Spinal cord (tissue), 10 donors: ENCODE data around the gene ASXL3. TPM values are rescaled to one million over a fixed set of nuclear protein-coding genes. Genes with fewer than 3 reads are reported as not detected.

Experiments used
- DNase-seq, 6 donors: peaks; one replicate each; pipeline versions ENCODE4 v3.0.0 to v3.0.0-alpha.2; 2013 to 2015; ENCODE audit warnings: low spot score in 6 of 6, low read depth in 4 of 6
- H3K27ac ChIP-seq: one replicate; pipeline ENCODE4 v1.5.1; 2013; ENCODE audit warnings: low read depth, low read length, control low read depth
- H3K27me3 ChIP-seq: one replicate; pipeline ENCODE4 v1.6.1; 2013; ENCODE audit warnings: low read length; ENCODE audit not compliant: control insufficient read depth, insufficient read depth
- H3K36me3 ChIP-seq: one replicate; pipeline ENCODE4 v1.6.1; 2013; ENCODE audit warnings: low read length; ENCODE audit not compliant: control insufficient read depth, insufficient read depth
- H3K4me1 ChIP-seq: one replicate; pipeline ENCODE4 v1.6.1; 2013; ENCODE audit warnings: low read length; ENCODE audit not compliant: control insufficient read depth, insufficient read depth
- H3K4me3 ChIP-seq: one replicate; pipeline ENCODE4 v1.5.1; 2013; ENCODE audit warnings: low read depth, low read length, control low read depth
- H3K9me3 ChIP-seq: one replicate; pipeline ENCODE4 v1.6.1; 2013; ENCODE audit warnings: low read length; ENCODE audit not compliant: control insufficient read depth, insufficient read depth
- WGBS: methylation state at CpG from one replicate; pipeline ENCODE4 v1.1.5; 2013; ENCODE audit warnings: missing lambda C conversion rate; ENCODE audit not compliant: insufficient coverage; 5-methylcytosine and 5-hydroxymethylcytosine counted together
- polyA plus RNA-seq, 2 donors: library from polyadenylated mRNA; unstranded; fragments of 120-200 nt; gene quantifications; one replicate each; pipeline ENCODE4 v1.2.1, GENCODE V29; 2013; ENCODE audit not compliant: insufficient read length in 2 of 2
- total RNA-seq, 2 donors: library from RNA; depleted of rRNA in 1 of 2; stranded (reverse); fragments of 120-200 nt in 1 of 2; fragments of >200 nt in 1 of 2; gene quantifications; one replicate each; pipeline versions ENCODE4 v1.2.3 to v1.2.4, GENCODE V29; 2013 to 2014
- donor health status: healthy.

ASXL3 gene
- total and polyA plus RNA-seq, 4 donors: 12.1 to 34.2 (median 22.7) TPM

DNA sequence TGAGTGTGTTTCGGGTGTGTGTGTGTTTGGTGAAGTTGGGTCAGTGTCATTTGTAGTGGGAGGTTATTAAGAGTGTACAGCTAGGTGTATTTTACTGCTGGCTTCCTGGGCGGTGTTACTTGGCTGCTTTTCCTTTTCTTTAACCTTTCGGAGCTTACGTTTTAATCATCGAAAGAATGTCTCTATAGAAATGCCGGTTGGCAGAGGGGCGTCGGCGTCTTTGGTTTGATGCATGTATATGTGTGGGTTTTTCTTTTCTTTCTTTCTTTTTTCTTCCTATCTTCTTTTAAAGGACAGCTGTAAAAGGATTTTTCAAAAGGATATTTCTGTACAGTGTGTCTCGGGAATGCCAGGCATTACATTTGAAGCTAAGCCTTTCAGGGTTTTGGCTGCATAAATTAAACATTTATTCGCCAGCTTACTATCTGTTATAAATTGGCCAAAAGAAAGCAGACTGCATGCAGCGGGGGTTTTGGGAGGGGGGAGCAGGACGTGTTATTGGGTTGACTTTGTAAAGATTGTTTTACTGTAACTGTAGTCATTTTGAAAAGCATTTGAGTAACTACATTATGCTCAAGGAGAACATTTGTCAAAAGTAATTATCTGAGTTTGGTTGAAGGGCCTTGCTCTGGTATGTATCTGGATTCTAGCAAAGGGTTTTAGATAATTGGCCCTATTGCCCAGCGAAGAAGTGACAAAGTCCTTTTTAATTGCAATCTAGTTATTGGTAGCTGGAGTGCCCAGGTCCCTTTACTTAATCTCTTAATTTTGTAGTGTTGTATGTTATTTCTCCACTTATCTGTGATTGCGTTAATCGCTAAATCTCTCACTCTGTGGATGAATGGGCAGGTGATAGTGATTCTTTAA lies 1.6 kb downstream of the ASXL3 start:
- Histone ChIP-seq H3K27ac (peak overlapping the region; percentile 92), H3K9me3 (no peaks in the 10 kb centered on the region), H3K27me3 (no peaks in the 10 kb centered on the region), H3K4me1 (no peaks in the 10 kb centered on the region), H3K4me3 (peak overlapping the region; percentile 82), H3K36me3 (no peaks in the 10 kb centered on the region)
- DNase-seq: peak in 2 of 6 donors; percentile 60 to 71
- 8% methylated on average over 6 of the region's 16 CpGs for WGBS

DNA sequence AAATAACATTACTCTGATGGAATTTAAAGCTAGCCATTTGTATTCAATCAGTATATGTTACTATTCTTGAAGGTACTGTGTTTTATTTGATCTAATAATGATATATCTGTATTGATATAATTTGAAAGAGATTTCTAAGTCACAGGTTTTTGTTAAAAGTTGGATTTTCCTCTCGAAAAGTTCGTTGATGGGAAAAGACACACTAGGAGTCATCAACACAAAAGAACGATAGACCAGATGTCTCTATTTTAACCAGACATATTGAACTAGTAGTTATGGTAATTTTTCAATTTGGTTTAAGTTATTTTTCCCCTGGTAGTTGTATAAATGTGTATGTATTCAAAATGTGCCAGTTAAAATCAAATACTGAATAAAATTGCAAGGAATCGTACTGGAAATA lies 2.5 kb downstream of the ASXL3 start:
- DNase-seq: peak in 2 of 6 donors; percentile 21 to 52
- WGBS: no CpG with 5 or more reads among the region's 4 CpGs
- Histone ChIP-seq H3K4me3 (peak overlapping the region; percentile 82), H3K9me3 (no peaks in the 10 kb centered on the region), H3K4me1 (no peaks in the 10 kb centered on the region), H3K36me3 (no peaks in the 10 kb centered on the region), H3K27me3 (no peaks in the 10 kb centered on the region), H3K27ac (peak overlapping the region; percentile 92)

DNA sequence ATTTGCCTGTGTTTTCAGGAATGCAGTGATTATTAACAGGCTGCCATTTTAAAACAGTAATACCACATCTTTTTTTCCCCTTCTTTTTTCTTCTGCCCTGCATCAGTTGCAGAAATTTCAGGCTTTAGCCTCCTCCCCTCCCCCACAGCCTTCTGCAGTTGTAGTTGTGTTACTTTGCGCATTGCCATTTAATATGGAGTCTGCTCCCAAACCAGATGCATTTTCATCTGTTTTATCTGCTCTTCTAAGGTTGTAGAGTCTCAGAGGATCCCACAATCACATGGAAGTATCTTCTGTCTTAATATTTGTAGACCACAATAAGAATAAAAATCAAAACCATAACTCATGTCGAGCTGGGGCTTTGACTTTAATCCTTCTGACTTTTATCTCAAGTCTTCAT lies 3.8 kb downstream of the ASXL3 start:
- H3K27ac ChIP-seq: peak overlapping the region; percentile 26

DNA sequence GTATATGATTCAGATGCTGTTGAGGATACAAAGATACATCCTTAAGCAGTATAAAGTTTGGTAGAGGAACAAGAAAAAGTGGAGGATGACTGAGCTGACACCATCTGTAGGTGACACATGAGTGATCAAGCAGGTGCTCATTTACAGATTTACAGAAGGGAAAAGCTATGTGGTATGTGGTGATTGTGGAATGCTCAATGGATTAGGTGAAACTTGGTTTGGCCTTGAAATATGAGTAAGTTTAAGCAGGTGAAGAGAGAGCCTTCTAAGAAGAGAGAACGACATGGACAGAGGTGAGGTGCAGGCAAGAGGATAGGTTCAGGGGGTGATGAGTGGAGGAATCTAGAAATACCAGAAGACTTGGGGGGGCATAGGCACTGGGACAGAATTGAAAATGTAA lies 5.9 kb downstream of the ASXL3 start:
- Histone ChIP-seq H3K4me1 (no peaks in the 10 kb centered on the region), H3K9me3 (no peaks in the 10 kb centered on the region), H3K36me3 (no peaks in the 10 kb centered on the region), H3K4me3 (no peak overlapping the region), H3K27me3 (no peaks in the 10 kb centered on the region), H3K27ac (no peak overlapping the region)
- DNase-seq: no peak
- 89% methylated on average over 1 of the region's 1 CpG for WGBS

More for the DNA sequence above, 3.8 kb downstream of the ASXL3 start:
- no peaks in the 10 kb centered on the region for H3K9me3 ChIP-seq
- DNase-seq: peak in 1 of 6 donors; percentile 89
- H3K4me1 ChIP-seq: no peaks in the 10 kb centered on the region
- peak overlapping the region; percentile 13 for H3K4me3 ChIP-seq
- H3K27me3 ChIP-seq: no peaks in the 10 kb centered on the region
- no CpG with 5 or more reads among the region's 2 CpGs for WGBS
- no peaks in the 10 kb centered on the region for H3K36me3 ChIP-seq

DNA sequence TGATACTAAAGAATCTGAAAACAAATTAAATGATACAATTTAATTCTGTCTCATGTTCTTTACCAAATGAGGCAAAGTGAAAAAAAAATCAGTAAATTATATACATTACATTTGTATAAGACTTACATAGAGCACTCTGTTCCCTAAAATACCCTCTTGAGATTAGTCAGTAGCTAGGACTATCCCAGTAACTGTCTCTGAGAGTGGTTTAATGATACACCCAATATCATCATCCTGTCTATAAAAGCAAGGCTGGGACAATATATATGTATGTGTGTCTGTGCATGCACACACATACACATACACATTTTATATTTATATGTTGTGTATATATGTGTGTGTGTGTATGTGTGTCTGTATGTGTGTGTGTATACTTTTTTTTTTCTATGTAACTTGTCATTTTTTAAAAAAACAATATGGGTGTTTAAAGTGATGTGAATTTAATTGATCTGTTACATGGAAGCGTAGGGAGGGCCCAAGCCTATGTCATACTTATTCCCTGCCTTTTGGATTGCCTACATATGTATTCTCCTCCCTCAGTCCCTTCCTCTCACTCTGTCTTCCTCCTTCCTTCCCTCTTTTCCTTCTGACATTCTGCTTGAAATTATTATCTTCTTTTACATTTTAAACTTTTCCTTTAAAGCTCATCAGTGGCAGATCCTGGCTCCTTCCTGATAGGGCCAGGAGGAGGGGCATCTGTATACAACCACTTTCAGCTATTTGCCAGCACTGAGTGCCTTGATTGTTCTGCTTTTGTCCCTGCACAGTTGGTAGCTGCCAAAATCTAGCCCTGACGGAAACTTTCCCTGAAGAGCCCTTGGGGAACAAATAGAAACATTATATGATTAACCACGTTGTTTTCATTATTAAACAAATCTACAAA lies 6.8 kb downstream of the ASXL3 start:
- Histone ChIP-seq H3K27me3 (no peaks in the 10 kb centered on the region), H3K9me3 (no peaks in the 10 kb centered on the region), H3K36me3 (no peaks in the 10 kb centered on the region), H3K4me1 (no peaks in the 10 kb centered on the region), H3K27ac (peak overlapping the region; percentile 35), H3K4me3 (no peak overlapping the region)
- DNase-seq: peak in 2 of 6 donors; percentile 62 to 63
- WGBS: no CpG with 5 or more reads among the region's 3 CpGs

DNA sequence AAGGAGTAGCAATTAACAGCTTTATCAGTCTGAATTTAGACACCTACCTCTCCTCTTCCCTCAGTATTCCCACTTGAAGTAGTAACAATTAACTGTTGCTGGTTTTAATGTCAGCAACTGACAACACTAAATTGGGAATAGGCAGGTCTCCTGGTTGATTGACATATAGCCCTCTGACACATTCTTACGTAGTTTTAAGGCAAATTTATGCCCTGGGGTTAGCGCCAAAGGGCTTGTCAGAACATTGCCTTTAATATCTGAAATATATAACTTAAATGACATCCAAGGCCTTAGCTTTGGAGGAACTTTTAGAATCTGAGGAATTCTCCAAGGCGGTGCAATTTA lies 7.4 kb downstream of the ASXL3 start:
- Histone ChIP-seq H3K27ac (peak overlapping the region; percentile 35), H3K36me3 (no peaks in the 10 kb centered on the region), H3K9me3 (no peaks in the 10 kb centered on the region), H3K4me3 (no peak overlapping the region), H3K4me1 (no peaks in the 10 kb centered on the region), H3K27me3 (no peaks in the 10 kb centered on the region)
- DNase-seq: no peak
- WGBS: no CpG with 5 or more reads among the region's 3 CpGs

DNA sequence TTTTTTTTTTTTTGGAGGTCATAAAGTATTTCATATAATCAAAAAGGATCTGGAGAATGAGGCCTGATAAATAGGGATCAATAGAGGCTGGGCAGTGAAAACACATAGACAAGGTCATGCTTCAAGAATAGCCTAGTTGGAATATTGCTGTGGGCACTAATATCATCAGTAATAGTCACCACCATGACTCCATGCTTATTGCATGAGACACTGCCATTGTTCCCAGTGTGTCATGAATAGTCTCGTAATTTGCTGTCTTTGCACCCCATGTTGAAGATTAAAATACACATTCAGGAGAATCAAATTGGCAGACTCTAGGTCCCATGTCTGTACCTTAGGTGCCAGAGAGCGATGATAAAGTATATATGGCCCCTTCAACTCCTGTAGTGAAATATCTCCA lies 10.3 kb downstream of the ASXL3 start:
- Histone ChIP-seq H3K36me3 (no peaks in the 10 kb centered on the region), H3K4me1 (no peaks in the 10 kb centered on the region), H3K4me3 (no peak overlapping the region), H3K9me3 (no peaks in the 10 kb centered on the region), H3K27ac (no peak overlapping the region), H3K27me3 (no peaks in the 10 kb centered on the region)
- WGBS: 100% methylated on average over 1 of the region's 2 CpGs
- no peak for DNase-seq

DNA sequence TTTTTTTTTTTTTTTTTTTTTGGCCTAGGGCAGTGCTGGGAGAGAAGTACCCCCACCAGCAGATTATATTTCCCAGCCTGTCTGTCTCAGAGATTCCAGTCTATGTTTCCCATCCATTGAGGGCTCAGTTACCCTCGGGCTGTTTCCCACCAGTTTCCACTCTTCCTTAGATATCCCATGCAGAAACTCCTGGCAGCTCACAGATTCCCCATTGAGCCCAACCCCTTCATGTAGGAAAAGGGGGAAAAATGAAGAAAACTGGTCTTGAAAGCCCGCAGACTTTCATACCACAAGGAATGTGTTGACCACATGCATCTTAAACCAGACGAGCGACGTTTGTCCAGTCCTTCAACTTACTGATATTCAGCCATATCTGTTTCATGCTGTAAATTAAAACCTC lies 15.2 kb downstream of the ASXL3 start:
- no CpG with 5 or more reads among the region's 5 CpGs for WGBS
- no peaks in the 10 kb centered on the region for H3K4me1 ChIP-seq
- H3K36me3 ChIP-seq: no peaks in the 10 kb centered on the region
- no peak overlapping the region for H3K4me3 ChIP-seq
- no peak for DNase-seq
- H3K27me3 ChIP-seq: no peaks in the 10 kb centered on the region
- no peak overlapping the region for H3K27ac ChIP-seq
- no peaks in the 10 kb centered on the region for H3K9me3 ChIP-seq

DNA sequence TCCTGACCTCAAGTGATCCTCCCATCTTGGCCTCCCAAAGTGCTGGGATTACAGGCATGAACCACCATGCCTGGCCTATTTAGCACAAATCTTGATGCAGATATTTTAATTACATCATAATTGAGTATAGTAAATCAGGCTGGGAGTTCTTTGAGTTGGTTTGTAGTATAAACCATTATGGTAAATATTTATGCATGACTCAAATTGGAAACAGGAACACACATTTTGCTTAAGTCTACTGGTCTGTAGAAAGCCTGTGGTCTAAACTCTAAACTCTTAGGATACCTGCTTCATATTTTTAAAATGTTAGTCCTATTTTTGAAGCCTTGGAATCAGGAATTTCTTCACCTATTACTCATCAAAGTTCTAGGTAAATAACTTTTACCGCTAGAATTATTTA lies 16.8 kb downstream of the ASXL3 start:
- Histone ChIP-seq H3K9me3 (no peaks in the 10 kb centered on the region), H3K4me3 (no peak overlapping the region), H3K27ac (no peak overlapping the region), H3K4me1 (no peaks in the 10 kb centered on the region), H3K27me3 (no peaks in the 10 kb centered on the region), H3K36me3 (no peaks in the 10 kb centered on the region)
- DNase-seq: no peak
- no CpG with 5 or more reads among the region's 1 CpG for WGBS
